ENCODE data around the gene ADGRG1. TPM values are rescaled to one million over a fixed set of nuclear protein-coding genes. Genes with fewer than 3 reads are reported as not detected.

ADGRG1 gene
- total RNA-seq, 2 experiments from 2014 or later, result 0.93 to 1.0 TPM

GRCh38 chr16:57649846-57650245 lies 21.4 kb downstream of the ADGRG1 start:
- Mint-ChIP-seq H3K27me3 (ENCODE audit: low read depth) (no peaks in the 10 kb centered on the region), H3K27ac (no peak overlapping the region), H3K4me1 (ENCODE audit: low read depth) (peaks cover 17% of the 10 kb centered on the region), H3K9me3 (no peaks in the 10 kb centered on the region), H3K4me3 (no peak overlapping the region), H3K36me3 (ENCODE audit: low read depth) (no peaks in the 10 kb centered on the region)
- intact Hi-C loops (cut with micrococcal nuclease), result loop anchor here (1.0 to 2.0 kb wide), 10 partner anchors 41 to 350 kb away; partner anchors contain the start of genes KATNB1 and ZNF319
- DNase-seq, result no peak
- CTCF ChIA-PET, result interaction anchor here (0.7 to 6.5 kb wide), 24 partner anchors 10 to 385 kb away, joined by 3 to 162 read pairs (median 5); partner anchors contain the start of gene ADGRG3

- Mint-ChIP-seq H3K27me3 (ENCODE audit: low read depth) (no peaks in the 10 kb centered on the region), H3K4me3 (no peak overlapping the region), H3K4me1 (ENCODE audit: low read depth) (peaks cover 17% of the 10 kb centered on the region), H3K36me3 (ENCODE audit: low read depth) (no peaks in the 10 kb centered on the region), H3K27ac (no peak overlapping the region), H3K9me3 (no peaks in the 10 kb centered on the region)
- CTCF ChIA-PET, result interaction anchor here (1.2 to 5.3 kb wide), 7 partner anchors 52 to 84 kb away, joined by 3 to 94 read pairs (median 5); partner anchors contain the start of gene KATNB1
- intact Hi-C loops (cut with micrococcal nuclease), result no loop called here
- DNase-seq, result peak; percentile 23
Measured at GRCh38 chr16:57651344-57652333, 23.2 kb downstream of the ADGRG1 start.

- Mint-ChIP-seq H3K36me3 (ENCODE audit: low read depth) (no peaks in the 10 kb centered on the region), H3K27me3 (ENCODE audit: low read depth) (no peaks in the 10 kb centered on the region), H3K27ac (no peak overlapping the region), H3K4me3 (no peak overlapping the region), H3K9me3 (no peaks in the 10 kb centered on the region), H3K4me1 (ENCODE audit: low read depth) (peaks cover 14% of the 10 kb centered on the region)
- DNase-seq, result no peak
- intact Hi-C loops (cut with micrococcal nuclease), result no loop called here
- CTCF ChIA-PET, result interaction anchor here (0.7 to 2.1 kb wide), 7 partner anchors 9 to 83 kb away, joined by 3 to 7 read pairs (median 4); partner anchors contain the start of gene KATNB1
Measured at GRCh38 chr16:57652695-57653471, 24.5 kb downstream of the ADGRG1 start.

- no peak for DNase-seq
- CTCF ChIA-PET, result no interaction called here
- Mint-ChIP-seq H3K4me1 (ENCODE audit: low read depth) (peaks cover 8% of the 10 kb centered on the region), H3K9me3 (no peaks in the 10 kb centered on the region), H3K36me3 (ENCODE audit: low read depth) (no peaks in the 10 kb centered on the region), H3K4me3 (no peak overlapping the region), H3K27me3 (ENCODE audit: low read depth) (no peaks in the 10 kb centered on the region), H3K27ac (no peak overlapping the region)
- intact Hi-C loops (cut with micrococcal nuclease), result no loop called here
Measured at GRCh38 chr16:57653936-57654335, 25.5 kb downstream of the ADGRG1 start.

- Mint-ChIP-seq H3K4me3 (no peak overlapping the region), H3K27me3 (ENCODE audit: low read depth) (no peaks in the 10 kb centered on the region), H3K4me1 (ENCODE audit: low read depth) (peaks cover 6% of the 10 kb centered on the region), H3K36me3 (ENCODE audit: low read depth) (no peaks in the 10 kb centered on the region), H3K27ac (no peak overlapping the region), H3K9me3 (no peaks in the 10 kb centered on the region)
- CTCF ChIA-PET, result no interaction called here
- no peak for DNase-seq
- intact Hi-C loops (cut with micrococcal nuclease), result no loop called here
Measured at GRCh38 chr16:57656342-57656955, 28.0 kb downstream of the ADGRG1 start.

GRCh38 chr16:57657228-57657627 lies 28.8 kb downstream of the ADGRG1 start:
- CTCF ChIA-PET, result interaction anchor here (1.5 kb wide), 1 partner anchor 81 kb away, joined by 5 read pairs; no protein-coding TSS in a partner anchor
- Mint-ChIP-seq H3K4me1 (ENCODE audit: low read depth) (no peaks in the 10 kb centered on the region), H3K4me3 (no peak overlapping the region), H3K36me3 (ENCODE audit: low read depth) (no peaks in the 10 kb centered on the region), H3K27me3 (ENCODE audit: low read depth) (no peaks in the 10 kb centered on the region), H3K27ac (no peak overlapping the region), H3K9me3 (no peaks in the 10 kb centered on the region)
- intact Hi-C loops (cut with micrococcal nuclease), result no loop called here
- DNase-seq, result no peak

- CTCF ChIA-PET, result interaction anchor here (1.5 kb wide), 1 partner anchor 82 kb away, joined by 5 read pairs; no protein-coding TSS in a partner anchor
- Mint-ChIP-seq H3K9me3 (no peaks in the 10 kb centered on the region), H3K36me3 (ENCODE audit: low read depth) (no peaks in the 10 kb centered on the region), H3K4me3 (no peak overlapping the region), H3K4me1 (ENCODE audit: low read depth) (no peaks in the 10 kb centered on the region), H3K27me3 (ENCODE audit: low read depth) (no peaks in the 10 kb centered on the region), H3K27ac (no peak overlapping the region)
- intact Hi-C loops (cut with micrococcal nuclease), result no loop called here
- DNase-seq, result no peak
Measured at GRCh38 chr16:57658130-57658877, 29.9 kb downstream of the ADGRG1 start.

- CTCF ChIA-PET, result interaction anchor here (1.1 to 1.5 kb wide), 2 partner anchors 10 to 82 kb away, joined by 4 to 5 read pairs; no protein-coding TSS in a partner anchor
- DNase-seq, result no peak
- Mint-ChIP-seq H3K27me3 (ENCODE audit: low read depth) (no peaks in the 10 kb centered on the region), H3K9me3 (no peaks in the 10 kb centered on the region), H3K27ac (no peak overlapping the region), H3K4me1 (ENCODE audit: low read depth) (no peaks in the 10 kb centered on the region), H3K36me3 (ENCODE audit: low read depth) (no peaks in the 10 kb centered on the region), H3K4me3 (no peak overlapping the region)
- intact Hi-C loops (cut with micrococcal nuclease), result no loop called here
Measured at GRCh38 chr16:57658878-57659674, 30.6 kb downstream of the ADGRG1 start.

GRCh38 chr16:57660715-57661463 lies 32.5 kb downstream of the ADGRG1 start:
- Mint-ChIP-seq H3K9me3 (no peaks in the 10 kb centered on the region), H3K27me3 (ENCODE audit: low read depth) (no peaks in the 10 kb centered on the region), H3K36me3 (ENCODE audit: low read depth) (no peaks in the 10 kb centered on the region), H3K4me3 (no peak overlapping the region), H3K4me1 (ENCODE audit: low read depth) (no peaks in the 10 kb centered on the region), H3K27ac (no peak overlapping the region)
- CTCF ChIA-PET, result interaction anchor here (1.1 kb wide), 1 partner anchor 11 kb away, joined by 4 read pairs; no protein-coding TSS in a partner anchor
- no peak for DNase-seq
- intact Hi-C loops (cut with micrococcal nuclease), result no loop called here

GRCh38 chr16:57661510-57661909 lies 33.1 kb downstream of the ADGRG1 start:
- no peaks in the 10 kb centered on the region for H3K27me3 Mint-ChIP-seq (ENCODE audit: low read depth)
- no peaks in the 10 kb centered on the region for H3K4me1 Mint-ChIP-seq (ENCODE audit: low read depth)
- H3K27ac Mint-ChIP-seq, result no peak overlapping the region
- H3K36me3 Mint-ChIP-seq (ENCODE audit: low read depth), result no peaks in the 10 kb centered on the region
- DNase-seq, result no peak
- H3K4me3 Mint-ChIP-seq, result no peak overlapping the region
- intact Hi-C loops (cut with micrococcal nuclease), result no loop called here
- H3K9me3 Mint-ChIP-seq, result no peaks in the 10 kb centered on the region
- CTCF ChIA-PET, result no interaction called here
